Lung microvascular endothelial cell (primary cell): ENCODE measurements around the gene CRIP2. TPM values are rescaled to one million over a fixed set of nuclear protein-coding genes. Genes with fewer than 3 reads are reported as not detected.

Experiments used
- DNase-seq, 2 donors: peaks; one replicate each; pipeline versions ENCODE4 v3.0.0 to v3.0.0-alpha.2; 2010; ENCODE audit warnings: low read depth in 2 of 2
- total RNA-seq: library from RNA; depleted of rRNA; stranded (reverse); fragments of >200 nt; gene quantifications from 2 replicates; pipeline ENCODE4 v1.2.1, GENCODE V29; 2014

Gene CRIP2
- total RNA-seq, 1 donor from 2014 or later, result 152 TPM

- no peak for DNase-seq
Observed at GRCh38 chr14:105497671-105498429, 23.2 kb downstream of the CRIP2 start.

- no peak for DNase-seq
Observed at GRCh38 chr14:105498430-105499255, 24.0 kb downstream of the CRIP2 start.

- no peak for DNase-seq
Observed at GRCh38 chr14:105499256-105500035, 24.8 kb downstream of the CRIP2 start.

- no peak for DNase-seq
Observed at GRCh38 chr14:105500036-105500725, 25.6 kb downstream of the CRIP2 start.

- no peak for DNase-seq
Observed at GRCh38 chr14:105500726-105501101, 26.1 kb downstream of the CRIP2 start.

- no peak for DNase-seq
Observed at GRCh38 chr14:105501504-105502291, 27.1 kb downstream of the CRIP2 start.

GRCh38 chr14:105502446-105503295 is 28.1 kb downstream of the CRIP2 start:
- DNase-seq, result no peak

- DNase-seq, result no peak
Observed at GRCh38 chr14:105503296-105503640, 28.6 kb downstream of the CRIP2 start.

- DNase-seq, result no peak
Observed at GRCh38 chr14:105503935-105504692, 29.5 kb downstream of the CRIP2 start.

GRCh38 chr14:105505101-105505500 is 30.5 kb downstream of the CRIP2 start:
- no peak for DNase-seq

GRCh38 chr14:105507247-105507646 is 32.6 kb downstream of the CRIP2 start:
- no peak for DNase-seq

- no peak for DNase-seq
Observed at GRCh38 chr14:105508069-105508468, 33.4 kb downstream of the CRIP2 start.

GRCh38 chr14:105508601-105509000 is 34.0 kb downstream of the CRIP2 start:
- DNase-seq, result no peak

- no peak for DNase-seq
Observed at GRCh38 chr14:105517096-105517495, 42.5 kb downstream of the CRIP2 start.

- no peak for DNase-seq
Observed at GRCh38 chr14:105519946-105520698, 45.5 kb downstream of the CRIP2 start.

GRCh38 chr14:105525326-105525725 is 50.7 kb downstream of the CRIP2 start:
- DNase-seq, result no peak

GRCh38 chr14:105525861-105526775 is 51.5 kb downstream of the CRIP2 start, which contains the start of gene TMEM121:
Gene TMEM121 (plus strand): TSS chr14:105526583. CDS start chr14:105528835, 2,252 bp downstream.
- DNase-seq, result no peak
